Smooth muscle cell of the brain vasculature (primary cell): ENCODE data around the gene TIFAB.

Source experiments
- DNase-seq: peaks from one replicate; pipeline ENCODE4 v3.0.0-alpha.2; 2012; ENCODE audit warnings: low read depth, low spot score

The TIFAB gene

GRCh38 chr5:135442431-135443160, 9.6 kb downstream of the TIFAB start:
- no peak for DNase-seq

- DNase-seq, result no peak
These were observed 10.2 kb downstream of the TIFAB start for GRCh38 chr5:135441919-135442318.

DNA sequence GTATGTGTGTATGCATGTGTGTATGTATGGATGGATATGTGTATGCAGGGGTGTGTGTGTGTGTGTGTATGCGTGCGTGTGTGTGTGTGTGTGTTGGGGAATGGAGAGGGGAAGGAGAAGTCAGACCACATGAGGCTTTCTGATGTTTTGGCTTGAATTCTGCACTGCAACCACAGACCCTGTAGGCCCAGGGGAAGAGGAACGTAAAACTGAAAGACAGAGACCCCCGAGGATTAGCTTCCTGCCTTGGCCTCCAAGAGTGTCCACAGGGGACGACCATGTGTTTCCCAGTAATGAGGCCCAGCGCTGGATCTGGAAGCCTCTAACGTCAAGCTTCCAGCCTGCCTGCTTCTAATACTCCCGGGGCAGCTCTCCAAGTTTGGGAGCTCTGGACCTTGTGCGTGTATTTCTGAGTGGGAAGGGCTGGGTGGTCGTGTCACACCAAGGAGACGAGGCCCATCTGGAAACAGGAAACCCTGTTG, 10.8 kb downstream of the TIFAB start:
- no peak for DNase-seq

DNA sequence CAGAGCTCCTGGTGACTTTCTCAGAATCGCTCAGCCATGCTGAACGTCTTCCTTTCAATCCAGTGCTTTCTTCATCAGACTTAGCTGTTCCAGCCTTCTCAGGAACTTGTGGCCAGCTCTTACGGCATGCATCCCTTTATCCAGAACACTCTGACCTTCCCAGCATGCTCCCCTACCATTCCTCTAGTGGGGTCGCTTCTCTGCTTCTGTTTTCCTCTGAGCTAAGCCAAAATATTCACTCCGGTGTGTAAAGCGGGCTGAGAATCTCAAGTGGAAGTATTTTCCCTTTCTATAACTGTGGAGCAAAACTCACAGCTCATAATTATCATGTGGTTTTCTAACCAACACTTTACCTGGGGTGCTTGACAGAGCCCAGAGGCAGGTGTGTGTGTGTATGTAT, 11.2 kb downstream of the TIFAB start:
- DNase-seq, result no peak

GRCh38 chr5:135439231-135440205, 12.6 kb downstream of the TIFAB start:
- DNase-seq, result no peak

DNA sequence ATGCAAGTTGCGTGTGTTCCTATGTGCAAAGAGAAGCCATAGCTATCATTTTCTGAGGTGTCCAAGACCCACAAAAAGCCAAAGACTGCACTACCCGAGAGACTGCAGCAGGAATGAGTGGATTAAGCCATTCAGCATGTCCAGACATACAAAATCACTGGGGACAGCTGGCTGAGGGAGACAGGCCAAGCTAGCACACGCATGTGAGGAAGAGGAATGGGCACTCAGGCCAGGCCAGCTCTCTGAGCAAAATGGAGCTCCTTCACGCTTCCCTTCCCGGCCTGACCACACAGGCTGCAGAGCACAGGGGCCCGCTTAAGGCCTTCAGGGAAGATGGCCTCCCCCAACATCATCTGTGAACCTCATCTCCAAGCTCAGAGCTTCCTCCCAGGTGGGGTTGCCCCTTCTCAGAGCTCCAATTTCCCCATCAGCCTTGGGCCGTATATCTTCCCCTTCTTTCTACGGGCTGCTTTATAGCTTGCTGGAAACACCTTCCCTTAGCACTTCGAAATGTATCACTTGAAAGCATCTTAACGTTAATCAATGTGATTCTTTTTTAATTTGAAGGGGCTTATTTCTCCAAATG, 13.4 kb downstream of the TIFAB start:
- DNase-seq, result no peak

DNA sequence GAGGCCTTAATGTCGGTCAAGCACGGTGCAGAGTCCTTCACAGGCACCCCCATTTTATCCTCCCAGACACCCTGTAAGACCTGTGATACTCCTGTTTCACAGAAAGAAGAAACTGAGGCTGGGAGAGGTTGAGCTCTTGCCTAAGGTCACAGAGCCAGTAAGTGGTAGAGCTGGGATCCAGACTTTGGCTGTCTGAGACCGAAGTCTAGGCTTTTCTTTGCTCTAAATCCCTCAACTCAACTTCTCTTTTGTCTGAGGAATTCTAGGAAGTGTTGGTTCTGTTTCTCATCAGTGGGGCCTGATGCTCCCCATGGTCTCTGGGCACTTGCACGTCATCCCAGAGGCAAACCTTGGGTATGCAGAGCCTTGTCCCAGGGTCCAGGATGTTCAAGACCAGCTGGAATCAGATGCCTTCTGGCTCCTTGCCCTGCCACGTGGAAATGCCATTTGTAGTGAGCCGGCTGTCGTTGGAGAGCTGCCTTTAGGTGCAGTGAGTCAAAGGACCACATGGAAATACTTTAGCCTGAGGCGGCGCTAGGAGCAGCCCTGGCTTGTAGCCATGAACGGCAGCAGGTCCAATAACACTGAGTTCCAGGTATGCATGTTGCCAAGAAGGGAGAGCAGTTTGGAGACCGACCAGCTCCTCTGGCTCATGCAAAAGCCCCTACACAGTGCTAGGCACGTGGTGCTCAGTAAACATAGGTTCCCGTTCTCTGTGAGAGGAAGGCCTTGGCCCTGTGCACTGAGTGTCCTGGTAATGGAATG, 14.2 kb downstream of the TIFAB start:
- DNase-seq, result no peak

DNA sequence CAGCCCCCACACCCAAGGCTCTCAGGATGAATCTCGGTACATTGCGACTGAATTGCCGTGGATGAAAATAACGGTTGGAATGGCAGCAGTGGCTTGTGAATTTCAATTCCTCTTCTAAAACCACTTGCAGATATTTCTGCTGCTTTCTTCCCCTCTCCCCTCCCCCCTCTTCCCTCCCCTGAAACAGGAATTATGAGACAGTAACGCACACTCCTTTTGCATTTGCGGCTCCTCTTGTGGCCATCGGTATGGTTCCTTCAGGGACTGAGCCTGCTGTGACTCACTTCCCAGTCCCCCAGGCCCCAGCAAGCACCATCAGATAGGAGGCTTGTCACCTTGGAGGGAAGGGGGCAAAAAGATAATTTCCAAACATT, 14.7 kb downstream of the TIFAB start:
- no peak for DNase-seq

- DNase-seq, result no peak
These were observed 15.2 kb downstream of the TIFAB start for GRCh38 chr5:135436951-135437418.

DNA sequence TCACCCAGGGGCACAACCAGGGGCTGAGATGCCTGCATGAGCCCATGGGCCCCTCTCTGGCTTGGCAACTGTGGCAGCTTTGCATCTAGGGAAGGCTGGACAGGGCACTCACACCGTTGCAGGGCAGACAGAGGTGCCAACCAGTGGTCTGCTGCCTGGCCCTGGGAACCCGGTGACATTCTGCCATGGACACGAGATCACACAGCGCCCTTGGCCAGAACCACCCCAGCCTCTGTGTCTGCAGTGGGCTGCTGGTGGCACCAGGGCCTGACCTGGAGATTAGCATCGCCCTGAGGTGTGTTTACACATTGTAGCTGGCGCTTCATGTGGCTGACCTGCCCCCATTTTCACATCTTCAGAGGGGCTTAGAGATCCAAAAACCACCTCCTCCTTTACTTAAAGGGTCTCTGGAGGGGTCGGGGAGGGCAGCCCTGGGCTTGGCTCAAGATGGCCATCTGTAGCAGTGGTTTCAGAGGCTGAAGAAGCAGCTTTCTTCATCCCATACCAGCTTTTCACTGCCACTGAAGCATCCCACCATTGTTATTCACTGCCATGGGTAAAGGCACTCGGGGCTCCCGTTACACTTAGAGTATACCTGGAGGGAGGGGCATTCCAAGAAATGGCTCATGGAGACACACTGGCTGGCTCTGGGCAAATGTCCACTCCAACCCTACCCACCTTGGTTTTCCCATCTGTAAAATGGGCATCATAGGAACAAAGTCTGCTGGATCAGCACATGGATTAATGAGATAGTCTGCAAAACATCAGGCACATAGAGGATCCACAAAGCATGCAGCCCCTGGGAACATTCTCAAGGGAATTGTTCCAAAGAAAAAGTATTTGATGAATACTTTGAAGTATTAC, 16.5 kb downstream of the TIFAB start:
- no peak for DNase-seq

DNA sequence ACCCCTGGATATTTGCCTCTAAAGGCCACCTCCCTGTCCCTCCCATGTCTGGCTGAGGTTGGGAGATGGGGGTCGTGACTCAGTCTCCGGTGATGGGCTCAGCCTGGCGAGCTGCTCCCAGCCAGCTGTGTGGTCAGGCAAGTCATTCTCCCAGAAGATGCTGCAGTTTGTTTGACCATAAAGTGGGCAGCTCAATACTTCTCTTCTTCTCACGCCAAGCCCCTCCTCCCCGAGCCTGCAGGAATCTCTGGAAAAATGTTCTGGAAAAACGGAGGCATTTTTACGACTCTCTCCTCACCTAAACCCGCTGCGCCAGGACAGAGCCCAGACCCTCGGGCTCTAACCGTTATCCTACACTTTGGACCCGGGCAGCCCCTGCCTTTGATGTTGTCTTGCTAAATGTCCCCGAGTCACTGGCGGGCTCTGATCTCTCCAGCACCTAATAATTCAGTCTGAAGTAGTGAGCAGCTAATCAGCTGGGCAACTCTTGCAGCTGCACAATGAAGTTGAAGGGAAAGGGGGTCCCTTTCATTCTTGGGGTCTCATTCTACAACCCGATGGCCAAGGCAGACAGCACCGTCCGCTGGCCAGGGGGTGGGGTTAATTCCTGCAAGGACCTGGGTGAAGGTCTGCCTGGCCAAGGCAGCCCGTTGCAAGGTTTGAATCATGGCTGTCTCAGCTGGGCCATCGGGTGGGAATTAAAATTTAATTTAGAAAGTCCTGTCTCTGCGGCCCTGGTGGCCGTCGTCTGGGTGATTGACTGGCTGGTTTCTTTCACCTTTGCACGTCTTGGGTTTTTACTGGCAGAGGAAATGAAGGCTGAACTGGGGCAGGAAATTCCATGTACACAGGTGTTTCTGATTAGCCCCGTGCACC, 17.3 kb downstream of the TIFAB start:
- DNase-seq, result no peak

DNA sequence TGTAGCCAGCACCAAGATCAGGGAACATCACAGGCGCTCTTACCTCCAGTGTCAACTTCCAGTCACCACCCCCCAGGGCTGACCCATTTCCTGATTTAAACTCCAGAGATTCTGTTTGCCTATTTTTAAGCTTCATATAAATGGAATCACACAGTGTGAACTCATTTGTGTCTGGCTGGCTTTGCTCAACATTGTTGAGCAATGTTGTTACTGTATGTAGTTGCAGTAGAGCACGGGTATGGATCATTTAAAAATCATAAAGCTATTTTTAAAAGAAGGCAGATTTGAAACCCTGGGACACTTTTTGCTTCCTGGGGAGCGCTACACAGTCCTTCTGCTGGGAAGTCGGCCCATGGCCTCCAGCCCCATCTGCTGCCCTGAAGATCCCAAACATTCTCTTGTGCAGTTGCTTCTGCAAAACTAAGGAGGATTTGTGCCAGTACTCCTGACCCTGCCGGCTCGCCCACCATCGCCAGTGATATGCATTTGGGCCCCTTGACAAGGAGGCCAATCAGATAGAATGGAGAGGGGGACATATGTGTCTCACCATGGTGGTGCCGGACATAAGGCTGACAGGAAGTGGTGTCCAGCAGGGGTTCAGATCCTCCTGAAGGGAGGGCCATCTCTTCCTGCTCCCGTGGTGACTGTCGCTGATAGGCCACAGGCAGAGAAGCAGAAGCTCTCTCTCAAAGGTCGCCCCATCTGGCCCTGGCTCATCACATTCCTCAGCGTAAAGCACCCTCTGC, 18.3 kb downstream of the TIFAB start:
- no peak for DNase-seq

DNA sequence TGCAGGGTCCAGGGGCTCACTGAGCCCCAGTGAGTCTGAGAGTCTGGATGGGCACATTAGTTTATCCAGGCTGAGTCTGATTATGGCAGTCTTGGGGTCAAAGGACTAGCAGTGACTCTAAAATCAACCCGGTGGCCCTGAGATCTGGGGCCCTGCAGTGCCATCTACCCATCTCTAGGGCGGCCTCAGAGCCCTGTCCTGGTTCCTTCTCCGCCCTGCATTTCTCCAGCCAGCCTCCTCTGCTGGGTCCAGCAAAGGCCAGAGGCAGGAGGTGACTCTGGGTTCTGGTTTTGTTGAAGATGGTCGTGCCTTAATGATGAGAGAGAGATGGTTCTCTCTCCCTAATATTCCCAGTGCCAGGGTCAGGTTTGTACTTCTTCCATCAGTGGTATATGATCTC, 20.0 kb downstream of the TIFAB start:
- DNase-seq, result no peak

DNA sequence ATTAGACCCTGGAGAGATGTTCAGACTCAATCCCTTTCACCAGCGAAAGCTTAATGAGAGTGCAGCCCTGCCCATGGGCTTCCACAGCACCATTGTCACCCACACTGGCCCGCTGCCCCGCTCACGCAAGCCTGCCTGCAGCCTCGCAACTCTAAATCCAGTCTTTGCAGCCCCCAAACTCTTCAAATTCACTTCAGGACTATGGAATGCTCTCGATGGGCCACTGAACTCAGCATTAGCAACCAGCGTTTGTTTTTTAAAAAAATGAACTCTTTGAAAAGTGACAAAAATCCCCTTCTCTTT, 22.1 kb downstream of the TIFAB start:
- no peak for DNase-seq

DNA sequence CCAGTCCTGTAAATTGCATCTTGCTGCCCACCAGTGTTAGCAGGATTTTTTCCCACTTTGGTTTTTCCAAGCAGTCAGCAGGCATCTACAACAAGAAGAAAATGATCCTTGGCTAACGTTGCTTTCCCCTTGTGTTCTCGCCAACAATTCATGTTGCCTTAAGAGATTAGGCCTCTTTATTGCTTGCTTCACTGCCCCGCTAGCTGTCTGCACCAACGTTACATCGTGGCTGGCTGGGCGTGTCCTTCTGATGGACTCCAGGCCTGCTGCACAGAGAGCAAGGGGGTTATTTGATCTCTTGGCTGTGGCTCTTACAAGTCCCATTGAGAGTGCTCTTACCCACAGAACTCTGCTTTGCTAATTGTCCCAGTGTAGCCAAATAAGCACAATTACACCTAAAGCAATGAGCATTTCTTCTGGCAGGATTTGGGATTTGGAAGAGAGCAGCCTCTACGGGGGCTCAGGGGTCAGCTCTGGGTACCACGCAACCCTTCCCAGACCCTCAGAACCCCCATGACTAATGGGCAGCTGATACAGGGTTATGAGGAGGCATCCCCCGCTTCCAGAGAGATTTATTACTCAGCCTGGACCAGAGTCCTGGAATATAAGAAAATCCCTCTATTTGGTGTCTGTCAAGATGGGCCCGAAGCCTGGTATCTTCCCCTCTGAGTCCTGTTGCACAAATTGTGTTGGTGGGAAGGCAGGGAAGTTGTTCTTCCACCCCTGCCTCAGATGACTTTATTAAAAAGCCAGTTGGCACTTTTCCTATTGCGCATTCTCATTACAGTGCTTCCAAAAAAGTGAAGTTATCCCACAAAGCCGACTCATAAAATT, 22.6 kb downstream of the TIFAB start:
- no peak for DNase-seq

- DNase-seq, result no peak
These were observed 23.6 kb downstream of the TIFAB start for GRCh38 chr5:135428586-135428985.

DNA sequence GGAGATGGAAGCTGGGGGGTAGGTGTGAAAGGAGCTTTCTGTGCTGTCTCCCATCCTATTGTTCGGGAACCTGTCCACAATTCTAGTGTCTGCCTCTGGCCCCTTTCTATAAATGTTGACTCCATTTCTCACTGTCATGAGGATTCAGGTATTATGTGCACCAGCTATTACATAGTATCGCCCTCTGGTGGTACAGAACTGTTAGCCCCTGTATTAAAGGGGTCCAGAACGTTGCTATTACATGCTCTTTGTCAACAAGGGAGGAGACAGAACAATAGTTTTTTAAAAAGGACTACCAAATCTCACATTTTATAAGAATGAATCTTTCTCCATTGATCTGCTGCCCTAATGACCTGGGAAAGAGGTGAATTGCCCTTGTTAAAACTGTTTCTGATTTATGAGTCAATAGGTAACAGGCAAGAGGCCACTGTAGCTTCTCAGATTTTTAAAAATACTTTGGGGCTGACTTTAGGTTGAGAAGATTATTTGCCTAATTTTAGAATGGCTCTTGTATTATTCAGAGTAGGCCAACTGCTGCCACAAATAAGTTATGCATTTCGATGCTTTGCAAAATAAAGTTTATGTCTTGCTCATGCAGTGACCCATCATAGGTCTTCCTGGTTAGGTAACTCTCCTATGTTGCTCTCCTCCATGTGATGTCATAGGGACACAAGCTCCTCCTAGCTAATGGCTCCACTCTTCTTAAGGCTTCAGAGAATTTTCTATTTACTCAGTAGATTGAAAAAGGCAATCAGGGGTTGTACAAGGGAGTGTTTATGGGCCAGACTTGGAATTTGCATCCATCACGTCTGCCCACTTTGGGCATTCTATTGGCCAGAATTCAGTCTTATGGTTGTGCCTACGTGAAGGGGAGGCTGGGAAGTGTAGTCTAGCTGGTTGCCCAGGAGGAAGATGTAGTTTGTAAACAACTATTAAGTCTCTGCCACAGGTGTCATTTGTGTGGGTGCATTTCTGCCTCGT, 25.8 kb downstream of the TIFAB start:
- no peak for DNase-seq
